Stimulated activated naive CD4-positive, alpha-beta T cell treated with Interleukin-2 at 50 U/mL for 16 hours (primary cell): Measurements from ENCODE around the gene ANKRD13B.
"Not testable (repeated sequence)": the region's sequence is repeated elsewhere in the genome, so short reads cannot be mapped to it uniquely, and the experiment has no call there.

Experiments used
- DNase-seq: peaks from one replicate; lab custom pipeline; 2025; lab: John Stamatoyannopoulos, UW

ANKRD13B gene

GRCh38 chr17:29592850-29593551, at the start of gene ANKRD13B:
TSS of gene ANKRD13B (plus strand) at chr17:29593132. CDS start at chr17:29593622, 490 bp downstream.
- peak; percentile 36 for DNase-seq

GRCh38 chr17:29544066-29544465, 48.9 kb upstream of the ANKRD13B start:
- DNase-seq = no peak

- DNase-seq = no peak
Observed at GRCh38 chr17:29546085-29546484, 46.8 kb upstream of the ANKRD13B start.

DNA sequence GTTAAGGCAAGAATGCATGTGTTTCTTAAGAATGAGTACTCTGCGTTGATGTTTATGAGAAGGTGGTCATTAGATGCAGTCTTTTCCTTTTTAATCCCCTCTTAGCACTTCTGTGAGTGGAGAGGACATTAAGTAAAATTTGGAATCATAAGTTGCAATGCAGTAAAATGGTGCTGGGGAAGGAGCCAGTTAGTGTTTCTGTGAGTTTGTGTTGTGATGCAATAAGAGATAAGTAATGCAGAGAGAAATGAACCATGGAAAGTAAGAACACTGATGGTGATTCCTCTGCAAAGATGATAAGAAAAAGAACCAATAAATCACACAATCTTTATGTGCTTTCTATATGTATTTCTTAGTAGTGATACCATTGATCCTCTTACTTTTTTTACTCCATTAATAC, 46.1 kb upstream of the ANKRD13B start:
- no peak for DNase-seq

- no peak for DNase-seq
Observed at GRCh38 chr17:29549177-29549923, 43.6 kb upstream of the ANKRD13B start.

GRCh38 chr17:29555840-29556239, 37.1 kb upstream of the ANKRD13B start:
- DNase-seq = no peak

DNA sequence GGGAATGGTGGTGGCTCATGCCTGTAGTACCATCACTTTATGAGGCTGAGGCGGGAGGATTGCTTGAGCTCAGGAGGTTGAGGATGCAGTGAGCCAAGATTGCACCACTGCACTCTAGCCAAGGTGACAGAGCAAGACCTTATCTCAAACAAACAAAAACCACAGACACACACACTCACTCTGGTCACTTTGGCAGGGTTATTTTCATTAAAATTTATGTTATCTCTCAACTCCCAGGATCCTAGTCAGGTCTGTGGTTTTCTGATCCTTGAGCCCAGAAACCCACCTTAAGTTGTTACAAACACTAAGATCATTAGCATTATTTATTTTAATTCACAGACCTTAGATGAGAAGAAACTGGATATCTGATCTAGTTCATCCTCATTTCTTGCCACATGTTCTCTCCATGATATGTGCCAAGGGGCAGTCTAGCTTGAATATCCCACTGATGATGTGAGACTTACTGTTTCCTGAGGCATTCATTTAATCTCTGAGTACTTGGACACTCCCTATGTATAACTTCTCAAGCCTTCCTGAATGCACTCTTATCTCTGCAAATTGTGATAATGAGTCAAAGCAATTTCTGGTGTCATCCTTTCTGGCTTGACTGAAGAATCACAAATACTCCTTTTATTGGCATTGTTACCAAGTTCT, 35.7 kb upstream of the ANKRD13B start:
- DNase-seq = no peak

DNA sequence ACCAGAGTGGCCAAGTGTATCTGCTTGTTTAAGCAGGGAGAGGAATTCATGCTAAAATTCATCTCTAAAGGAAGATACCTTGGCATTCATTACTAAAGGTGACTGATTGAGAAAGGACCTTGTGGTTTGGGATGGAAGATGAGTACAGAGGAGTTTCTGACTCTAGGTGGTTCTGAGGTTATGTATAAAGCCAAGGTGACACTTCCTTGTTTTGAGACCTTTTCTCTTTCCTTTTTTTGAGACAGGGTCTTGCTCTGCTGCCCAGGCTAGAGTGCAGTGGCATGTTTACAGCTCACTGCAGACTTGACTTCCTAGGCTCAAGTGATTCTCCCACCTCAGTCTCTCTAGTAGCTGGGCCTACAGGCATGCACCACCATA, 35.2 kb upstream of the ANKRD13B start:
- DNase-seq = no peak

GRCh38 chr17:29558139-29558538, 34.8 kb upstream of the ANKRD13B start:
- not testable (repeated sequence) for DNase-seq

GRCh38 chr17:29559640-29560039, 33.3 kb upstream of the ANKRD13B start:
- no peak for DNase-seq

DNA sequence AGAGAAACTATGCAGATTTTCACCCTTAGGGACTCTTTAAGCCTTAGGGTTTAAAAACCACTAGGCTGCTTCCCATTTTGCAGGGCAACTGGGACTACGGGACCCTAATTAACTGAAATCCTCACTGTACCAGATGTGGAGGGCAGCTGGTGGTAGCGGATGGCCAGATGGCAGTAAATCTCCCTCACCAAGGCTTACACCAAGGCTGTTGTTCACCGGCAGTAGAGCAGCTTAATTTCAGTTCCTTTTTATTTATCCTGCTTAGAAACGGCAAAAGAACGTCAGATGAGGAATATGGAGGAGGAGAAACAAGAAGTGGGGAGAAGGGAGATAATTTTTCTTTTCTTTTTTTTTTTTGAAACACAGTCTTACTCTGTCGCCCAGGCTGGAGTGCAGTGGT, 32.6 kb upstream of the ANKRD13B start:
- DNase-seq = no peak

DNA sequence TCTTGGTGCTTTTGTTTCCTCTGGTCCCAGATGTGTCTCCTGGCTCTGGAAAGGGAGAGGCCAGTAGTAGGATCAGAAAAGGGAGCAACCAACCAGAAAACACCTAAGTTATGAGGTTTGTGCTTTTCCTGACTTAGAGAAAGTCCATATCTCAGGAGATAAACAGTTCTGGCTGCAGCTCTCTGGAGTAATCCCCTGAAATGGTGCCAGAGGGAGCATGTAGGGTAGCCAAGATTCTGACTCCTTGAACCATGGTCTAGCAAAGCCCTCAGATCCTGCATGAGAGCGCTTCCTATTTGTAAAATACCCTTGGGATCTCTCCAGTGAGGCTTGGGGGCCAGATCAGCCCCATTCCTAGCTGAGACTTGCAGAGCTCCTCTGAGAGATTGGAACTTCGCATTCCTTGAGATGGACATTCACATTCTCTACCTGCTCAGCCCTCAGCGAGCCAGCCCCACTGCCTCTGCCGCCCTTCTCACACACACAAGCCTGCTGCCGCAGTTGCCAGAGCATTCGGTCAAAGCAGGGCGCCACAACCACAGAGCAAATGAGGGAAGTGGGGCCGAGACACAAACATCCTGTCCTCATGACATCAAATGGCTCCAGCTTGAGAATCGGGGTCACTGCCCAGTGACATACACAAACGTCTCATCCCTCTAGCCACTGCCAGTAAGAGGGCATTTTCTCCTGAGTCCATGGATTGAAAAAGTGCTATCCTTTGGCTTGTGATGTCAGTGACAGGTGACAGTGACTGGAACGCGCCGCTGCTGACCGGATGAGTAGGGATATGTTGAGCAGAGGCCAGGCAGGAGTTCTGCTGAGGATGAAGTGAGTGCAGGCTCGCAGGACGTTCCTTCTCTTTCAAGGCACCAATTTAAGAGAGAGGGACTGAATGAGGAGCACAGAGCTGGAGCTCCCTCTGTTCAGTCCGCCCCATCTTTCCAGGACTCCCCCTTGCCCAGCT, 31.1 kb upstream of the ANKRD13B start:
- DNase-seq = no peak

- DNase-seq = no peak
Observed at GRCh38 chr17:29562615-29563014, 30.3 kb upstream of the ANKRD13B start.

GRCh38 chr17:29563816-29564215, 29.1 kb upstream of the ANKRD13B start:
- DNase-seq = no peak

GRCh38 chr17:29565643-29566472, 27.1 kb upstream of the ANKRD13B start:
- DNase-seq = peak; percentile 55

DNA sequence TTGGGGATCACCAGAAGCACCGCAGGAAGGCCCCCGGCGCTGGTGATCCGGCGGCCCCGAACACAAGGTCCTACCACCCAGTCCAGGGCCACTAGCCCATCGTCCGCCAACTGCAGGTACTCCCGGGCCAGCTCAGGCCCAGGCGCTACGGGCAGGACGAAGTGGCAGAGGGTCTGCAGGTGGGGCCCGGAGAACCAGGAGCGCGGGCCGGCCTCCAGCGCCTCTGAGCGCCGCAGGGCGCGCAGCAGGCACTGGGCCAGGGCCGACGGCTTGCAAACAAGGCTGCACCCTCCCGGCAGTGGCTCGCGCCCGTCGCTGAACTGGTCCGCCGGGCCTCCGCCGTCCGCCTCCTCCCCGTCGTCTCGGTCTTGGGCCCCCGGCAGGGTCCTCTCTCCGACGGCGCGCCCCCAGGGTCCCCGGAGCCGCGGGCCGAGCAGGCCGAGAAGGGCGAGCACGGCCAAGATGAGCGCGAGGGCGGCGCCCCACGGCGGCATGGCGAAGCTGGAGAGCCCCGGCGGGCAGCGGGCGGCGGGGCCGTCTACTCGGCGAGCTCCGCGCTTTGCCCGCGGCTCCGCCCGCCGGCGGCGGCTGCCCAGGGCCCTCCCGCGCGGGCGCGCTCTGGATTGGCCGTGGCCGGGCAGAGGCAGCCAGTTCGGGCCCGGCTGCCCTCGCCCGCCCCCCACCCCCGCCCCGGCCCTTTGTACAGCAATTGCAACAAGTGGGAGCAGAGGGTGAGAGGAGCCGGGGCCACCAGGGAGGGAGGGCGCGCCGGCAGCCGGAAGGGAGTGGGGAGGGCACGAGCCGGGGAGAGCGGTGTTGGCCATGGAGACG, 26.2 kb upstream of the ANKRD13B start, which contains the start of gene ABHD15:
Gene ABHD15 (minus strand): TSS at position 565 of the 831 bp plus-strand sequence. CDS start 71 bp downstream, at position 494.
- peak; percentile 69 for DNase-seq

- DNase-seq = no peak
Observed at GRCh38 chr17:29567304-29567553, 25.7 kb upstream of the ANKRD13B start.

GRCh38 chr17:29567554-29568330, 25.2 kb upstream of the ANKRD13B start:
- DNase-seq = peak; percentile 71
